Ishikawa (cell line): ENCODE measurements around the gene IGF1R.

Experiments used
- CEBPB ChIP-seq: IDR thresholded peaks from 2 replicates; pipeline ENCODE4 v1.6.1; 2012
- CREB1 ChIP-seq: IDR thresholded peaks from 2 replicates; pipeline ENCODE4 v1.6.1; 2012; ENCODE audit warnings: low read depth
- EGR1 ChIP-seq: IDR thresholded peaks from 2 replicates; pipeline ENCODE4 v1.6.1; 2012
- EP300 ChIP-seq: IDR thresholded peaks from 2 replicates; pipeline ENCODE4 v1.6.1; 2012; ENCODE audit warnings: borderline replicate concordance
- FOXM1 ChIP-seq: IDR thresholded peaks from 2 replicates; pipeline ENCODE4 v1.6.1; 2012; ENCODE audit warnings: low read depth, borderline replicate concordance
- NFIC ChIP-seq: IDR thresholded peaks from 2 replicates; pipeline ENCODE4 v1.6.1; 2012
- RAD21 ChIP-seq: IDR thresholded peaks from 2 replicates; pipeline ENCODE4 v1.6.1; 2012; ENCODE audit warnings: low read depth
- TAF1 ChIP-seq: IDR thresholded peaks from 2 replicates; pipeline ENCODE4 v1.6.1; 2012; ENCODE audit warnings: low read depth, mild to moderate bottlenecking
- TCF12 ChIP-seq: IDR thresholded peaks from 2 replicates; pipeline ENCODE4 v1.6.1; 2012; ENCODE audit warnings: low read depth
- TEAD4 ChIP-seq: IDR thresholded peaks from 2 replicates; pipeline ENCODE4 v1.6.1; 2012
- YY1 ChIP-seq: IDR thresholded peaks from 2 replicates; pipeline ENCODE4 v1.6.1; 2012; ENCODE audit warnings: low read depth
- ZBTB7A ChIP-seq: IDR thresholded peaks from 2 replicates; pipeline ENCODE4 v1.6.1; 2012; ENCODE audit warnings: low read depth
- TF ChIP-seq, protein P1 (sequence below): IDR thresholded peaks from 2 replicates; pipeline ENCODE4 v1.6.1; 2012
- TF ChIP-seq, protein P2 (sequence below): IDR thresholded peaks from 2 replicates; pipeline ENCODE4 v1.6.1; 2012
- TF ChIP-seq, protein P3 (sequence below): IDR thresholded peaks from 2 replicates; pipeline ENCODE4 v1.6.1; 2012; ENCODE audit warnings: low read depth, mild to moderate bottlenecking

The IGF1R gene

DNA sequence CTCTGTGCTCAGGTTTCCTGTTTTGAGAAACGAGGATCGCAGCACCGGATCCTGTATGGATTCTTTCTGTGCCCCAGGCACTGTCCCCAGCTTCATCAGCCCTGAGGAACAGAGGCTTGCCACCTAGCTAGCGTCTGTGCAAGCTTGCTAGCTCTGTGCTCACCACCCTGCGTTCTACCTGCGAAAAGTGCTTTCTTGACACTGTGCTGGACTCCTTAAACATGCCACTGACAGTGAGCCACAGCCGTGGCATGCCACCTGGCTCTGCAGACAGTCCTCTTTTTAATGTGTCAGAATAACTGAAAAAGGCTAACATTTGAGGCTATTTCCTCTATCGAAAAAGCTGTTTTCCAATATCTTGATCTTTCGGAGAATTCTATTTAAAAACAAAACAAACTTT lies 357.8 kb downstream of the IGF1R start:
- TF ChIP-seq RAD21, result no peak
- no peak for TF ChIP-seq NFIC
- no peak for TF ChIP-seq YY1
- TF ChIP-seq FOXM1, result no peak
- TF ChIP-seq TCF12, result no peak
- TF ChIP-seq TEAD4, result no peak
- no peak for TF ChIP-seq ZBTB7A

DNA sequence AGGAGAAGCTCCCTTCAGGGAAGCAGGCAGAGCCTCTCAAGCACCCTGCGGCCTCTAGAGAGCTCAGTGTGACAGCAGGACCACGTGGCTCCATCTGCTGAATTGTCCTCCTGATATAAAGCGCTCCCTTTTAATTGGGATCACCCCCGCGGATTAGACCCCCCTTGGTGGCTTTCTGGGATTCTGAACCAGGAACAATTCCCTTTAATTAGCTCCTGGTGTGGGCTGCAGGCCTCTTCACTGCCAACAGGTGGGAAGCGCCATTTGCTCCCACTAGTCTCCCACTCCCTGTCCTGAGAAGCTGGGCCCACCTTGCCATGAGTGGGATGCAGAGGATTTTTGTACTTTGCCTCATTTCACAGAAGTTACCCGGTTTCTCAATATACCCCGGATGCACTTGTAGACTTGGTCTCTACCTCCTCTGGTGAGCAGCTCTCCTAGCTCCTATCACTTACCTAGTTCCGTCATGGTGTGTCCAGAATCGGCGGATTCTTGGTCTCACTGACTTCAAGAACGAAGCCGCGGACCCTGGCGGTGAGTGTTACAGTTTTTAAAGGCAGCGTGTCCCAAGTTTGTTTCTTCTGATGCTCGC lies 358.7 kb downstream of the IGF1R start:
- no peak for TF ChIP-seq TEAD4
- TF ChIP-seq YY1, result no peak
- no peak for TF ChIP-seq TCF12
- no peak for TF ChIP-seq CEBPB
- no peak for TF ChIP-seq EGR1
- TF ChIP-seq FOXM1, result no peak
- no peak for TF ChIP-seq EP300
- TF ChIP-seq, protein P1, sequence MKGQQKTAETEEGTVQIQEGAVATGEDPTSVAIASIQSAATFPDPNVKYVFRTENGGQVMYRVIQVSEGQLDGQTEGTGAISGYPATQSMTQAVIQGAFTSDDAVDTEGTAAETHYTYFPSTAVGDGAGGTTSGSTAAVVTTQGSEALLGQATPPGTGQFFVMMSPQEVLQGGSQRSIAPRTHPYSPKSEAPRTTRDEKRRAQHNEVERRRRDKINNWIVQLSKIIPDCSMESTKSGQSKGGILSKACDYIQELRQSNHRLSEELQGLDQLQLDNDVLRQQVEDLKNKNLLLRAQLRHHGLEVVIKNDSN, result no peak
- TF ChIP-seq TAF1, result no peak
- TF ChIP-seq, protein P2, sequence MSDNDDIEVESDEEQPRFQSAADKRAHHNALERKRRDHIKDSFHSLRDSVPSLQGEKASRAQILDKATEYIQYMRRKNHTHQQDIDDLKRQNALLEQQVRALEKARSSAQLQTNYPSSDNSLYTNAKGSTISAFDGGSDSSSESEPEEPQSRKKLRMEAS, result no peak
- no peak for TF ChIP-seq CREB1
- TF ChIP-seq ZBTB7A, result no peak
- TF ChIP-seq RAD21, result no peak
- TF ChIP-seq NFIC, result no peak
- TF ChIP-seq, protein P3, sequence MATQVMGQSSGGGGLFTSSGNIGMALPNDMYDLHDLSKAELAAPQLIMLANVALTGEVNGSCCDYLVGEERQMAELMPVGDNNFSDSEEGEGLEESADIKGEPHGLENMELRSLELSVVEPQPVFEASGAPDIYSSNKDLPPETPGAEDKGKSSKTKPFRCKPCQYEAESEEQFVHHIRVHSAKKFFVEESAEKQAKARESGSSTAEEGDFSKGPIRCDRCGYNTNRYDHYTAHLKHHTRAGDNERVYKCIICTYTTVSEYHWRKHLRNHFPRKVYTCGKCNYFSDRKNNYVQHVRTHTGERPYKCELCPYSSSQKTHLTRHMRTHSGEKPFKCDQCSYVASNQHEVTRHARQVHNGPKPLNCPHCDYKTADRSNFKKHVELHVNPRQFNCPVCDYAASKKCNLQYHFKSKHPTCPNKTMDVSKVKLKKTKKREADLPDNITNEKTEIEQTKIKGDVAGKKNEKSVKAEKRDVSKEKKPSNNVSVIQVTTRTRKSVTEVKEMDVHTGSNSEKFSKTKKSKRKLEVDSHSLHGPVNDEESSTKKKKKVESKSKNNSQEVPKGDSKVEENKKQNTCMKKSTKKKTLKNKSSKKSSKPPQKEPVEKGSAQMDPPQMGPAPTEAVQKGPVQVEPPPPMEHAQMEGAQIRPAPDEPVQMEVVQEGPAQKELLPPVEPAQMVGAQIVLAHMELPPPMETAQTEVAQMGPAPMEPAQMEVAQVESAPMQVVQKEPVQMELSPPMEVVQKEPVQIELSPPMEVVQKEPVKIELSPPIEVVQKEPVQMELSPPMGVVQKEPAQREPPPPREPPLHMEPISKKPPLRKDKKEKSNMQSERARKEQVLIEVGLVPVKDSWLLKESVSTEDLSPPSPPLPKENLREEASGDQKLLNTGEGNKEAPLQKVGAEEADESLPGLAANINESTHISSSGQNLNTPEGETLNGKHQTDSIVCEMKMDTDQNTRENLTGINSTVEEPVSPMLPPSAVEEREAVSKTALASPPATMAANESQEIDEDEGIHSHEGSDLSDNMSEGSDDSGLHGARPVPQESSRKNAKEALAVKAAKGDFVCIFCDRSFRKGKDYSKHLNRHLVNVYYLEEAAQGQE, result no peak

DNA sequence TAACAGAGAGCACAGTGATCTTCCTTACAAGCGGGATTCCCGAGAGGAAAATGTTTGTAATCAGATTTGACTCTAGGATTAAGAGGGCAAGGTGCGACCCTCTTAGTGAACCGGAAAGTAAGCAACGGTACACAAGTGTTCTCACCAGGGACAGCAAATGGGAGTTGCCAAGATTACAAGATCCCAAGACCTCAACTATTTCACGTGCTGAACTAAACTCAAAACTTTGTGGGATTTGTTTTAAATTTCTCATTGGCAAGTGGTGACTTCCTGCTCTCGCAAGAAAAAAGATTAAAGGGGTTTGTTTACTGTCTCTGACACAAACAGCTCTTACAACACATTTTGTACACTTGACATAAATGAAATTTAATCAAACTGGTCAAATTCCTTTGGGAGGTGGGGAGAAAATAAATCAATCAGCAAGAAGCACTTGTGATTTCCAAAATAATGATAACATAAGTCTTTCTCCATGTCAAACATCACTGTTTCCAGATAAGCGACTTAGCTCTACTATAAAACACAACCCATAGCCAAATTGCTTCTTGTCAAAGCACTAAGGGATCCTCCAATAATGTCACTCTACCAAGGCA lies 361.5 kb downstream of the IGF1R start:
- TF ChIP-seq EP300, result no peak
- TF ChIP-seq CREB1, result no peak
- TF ChIP-seq ZBTB7A, result no peak
- TF ChIP-seq, protein P3, result no peak
- no peak for TF ChIP-seq YY1
- no peak for TF ChIP-seq CEBPB
- TF ChIP-seq, protein P2, result no peak
- no peak for TF ChIP-seq FOXM1
- TF ChIP-seq TAF1, result no peak
- TF ChIP-seq TEAD4, result no peak
- no peak for TF ChIP-seq EGR1
- no peak for TF ChIP-seq TCF12
- no peak for TF ChIP-seq RAD21
- TF ChIP-seq, protein P1, result no peak

DNA sequence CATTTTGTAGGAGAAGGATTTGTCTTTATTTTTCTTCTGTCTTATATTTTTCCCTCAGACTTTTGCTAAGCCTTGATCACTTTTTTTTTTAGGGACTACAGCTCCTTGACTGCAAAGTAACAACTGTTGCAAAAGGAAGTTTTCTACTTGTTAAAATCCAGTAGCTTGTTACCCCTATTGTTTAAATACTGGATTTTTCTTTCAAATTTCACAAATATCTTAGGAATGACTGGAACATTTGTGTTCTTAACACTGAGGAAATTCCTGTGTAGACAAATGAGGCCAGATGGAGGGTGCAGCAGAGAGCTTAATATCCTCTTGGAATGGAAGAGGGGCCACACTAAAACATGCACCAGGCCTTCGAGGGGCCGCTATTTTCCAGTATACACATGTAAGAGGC lies 362.4 kb downstream of the IGF1R start:
- TF ChIP-seq FOXM1, result no peak
- TF ChIP-seq, protein P2, result no peak
- no peak for TF ChIP-seq EGR1
- TF ChIP-seq, protein P3, result no peak
- TF ChIP-seq TCF12, result no peak
- TF ChIP-seq TEAD4, result no peak
- no peak for TF ChIP-seq EP300
- no peak for TF ChIP-seq RAD21
- TF ChIP-seq NFIC, result no peak
- TF ChIP-seq TAF1, result no peak
- TF ChIP-seq YY1, result no peak
- TF ChIP-seq CEBPB, result no peak
